Calu3 (cell line): ENCODE data around the gene SLC39A10. TPM values are rescaled to one million over a fixed set of nuclear protein-coding genes. Genes with fewer than 3 reads are reported as not detected.
A peak's percentile ranks its signal among the peaks of the same experiment; 100 is the strongest.

Experiments
- BruUV-seq: library from RNA; stranded (reverse); fragments of 400-500 nt; replicated peaks from 2 replicates; lab custom pipeline; 2021; lab: Mats Ljungman, UMichigan
- CTCF ChIA-PET: fragments of 300-600 bp; sonication (Branson Sonifier 250); formaldehyde crosslinking; loops from one replicate; lab custom pipeline; 2022; ENCODE audit warnings: antibody characterized with exemption; lab: Charles Lee
- DNase-seq: peaks from one replicate; pipeline ENCODE4 v3.0.0; 2022
- H3K27ac Mint-ChIP-seq: one replicate; pipeline ENCODE4 v1.8.0; 2022; ENCODE audit warnings: mixed read lengths; ENCODE audit not compliant: unreplicated experiment
- H3K27me3 Mint-ChIP-seq: one replicate; pipeline ENCODE4 v1.8.0; 2022; ENCODE audit warnings: mixed read lengths; ENCODE audit not compliant: unreplicated experiment
- H3K36me3 Mint-ChIP-seq: one replicate; pipeline ENCODE4 v1.8.0; 2022; ENCODE audit warnings: mild to moderate bottlenecking, moderate library complexity, mixed read lengths; ENCODE audit not compliant: insufficient read depth, unreplicated experiment
- H3K4me1 Mint-ChIP-seq: one replicate; pipeline ENCODE4 v1.8.0; 2022; ENCODE audit warnings: mild to moderate bottlenecking, low read depth, mixed read lengths; ENCODE audit not compliant: unreplicated experiment
- H3K4me3 Mint-ChIP-seq: one replicate; pipeline ENCODE4 v1.8.0; 2022; ENCODE audit warnings: mild to moderate bottlenecking, low read depth, moderate library complexity, mixed read lengths; ENCODE audit not compliant: unreplicated experiment
- H3K9me3 Mint-ChIP-seq: one replicate; pipeline ENCODE4 v1.8.0; 2022; ENCODE audit warnings: low read depth, mixed read lengths; ENCODE audit not compliant: unreplicated experiment
- CTCF ChIP-seq: fragments of 200-600 bp; IDR thresholded peaks from one replicate; pipeline ENCODE4 v1.8.0; 2022; ENCODE audit warnings: antibody characterized with exemption; ENCODE audit not compliant: unreplicated experiment
- intact Hi-C: fragments of 100-400 bp; cut with micrococcal nuclease; formaldehyde crosslinking; loops from one replicate; pipeline ENCODE4 v1.10.0; 2022; ENCODE audit not compliant: unreplicated experiment
- total RNA-seq: library from RNA; stranded (reverse); gene quantifications from 2 replicates; pipeline ENCODE4 v1.2.3, GENCODE V29; 2022

Gene SLC39A10
- total RNA-seq, 1 experiment from 2014 or later, result 133 TPM

GRCh38 chr2:195622966-195623365 lies 34.1 kb upstream of the SLC39A10 start:
- Mint-ChIP-seq H3K4me1 (peaks cover 45% of the 10 kb centered on the region), H3K4me3 (no peak overlapping the region), H3K27ac (peak overlapping the region; percentile 42), H3K36me3 (no peaks in the 10 kb centered on the region), H3K9me3 (no peaks in the 10 kb centered on the region), H3K27me3 (no peaks in the 10 kb centered on the region)
- CTCF ChIA-PET, result interaction anchor here (0.6 to 1.8 kb wide), 6 partner anchors 15 to 995 kb away, joined by 3 to 13 read pairs (median 4); partner anchors contain the start of gene SLC39A10
- no TSS peak for BruUV-seq
- intact Hi-C loops, result no loop called here
- DNase-seq, result no peak
- no peak for TF ChIP-seq CTCF

GRCh38 chr2:195626507-195626906 lies 30.5 kb upstream of the SLC39A10 start:
- Mint-ChIP-seq H3K4me1 (peaks cover 21% of the 10 kb centered on the region), H3K9me3 (no peaks in the 10 kb centered on the region), H3K27me3 (no peaks in the 10 kb centered on the region), H3K4me3 (no peak overlapping the region), H3K27ac (no peak overlapping the region), H3K36me3 (no peaks in the 10 kb centered on the region)
- intact Hi-C loops, result no loop called here
- CTCF ChIA-PET, result no interaction called here
- no peak for TF ChIP-seq CTCF
- BruUV-seq, result no TSS peak
- no peak for DNase-seq

- Mint-ChIP-seq H3K36me3 (no peaks in the 10 kb centered on the region), H3K27ac (no peak overlapping the region), H3K27me3 (no peaks in the 10 kb centered on the region), H3K9me3 (no peaks in the 10 kb centered on the region), H3K4me1 (peaks cover 19% of the 10 kb centered on the region), H3K4me3 (no peak overlapping the region)
- DNase-seq, result no peak
- BruUV-seq, result no TSS peak
- intact Hi-C loops, result no loop called here
- TF ChIP-seq CTCF, result no peak
- CTCF ChIA-PET, result no interaction called here
Measured at GRCh38 chr2:195628666-195629065, 28.4 kb upstream of the SLC39A10 start.

GRCh38 chr2:195632856-195633572 lies 24.0 kb upstream of the SLC39A10 start:
- H3K36me3 Mint-ChIP-seq, result no peaks in the 10 kb centered on the region
- BruUV-seq, result no TSS peak
- peaks cover 2% of the 10 kb centered on the region for H3K9me3 Mint-ChIP-seq
- intact Hi-C loops, result no loop called here
- no peak overlapping the region for H3K27ac Mint-ChIP-seq
- H3K27me3 Mint-ChIP-seq, result no peaks in the 10 kb centered on the region
- peaks cover 31% of the 10 kb centered on the region for H3K4me1 Mint-ChIP-seq
- no peak for TF ChIP-seq CTCF
- DNase-seq, result no peak
- CTCF ChIA-PET, result no interaction called here
- no peak overlapping the region for H3K4me3 Mint-ChIP-seq
